Keratinocyte (primary cell): ENCODE measurements around the gene SOX5.

Experiments used
- EZH2 ChIP-seq: IDR thresholded peaks from one replicate; pipeline ENCODE4 v1.6.1; 2012; ENCODE audit warnings: inconsistent platforms, mild to moderate bottlenecking, low read length, moderate library complexity
- TF ChIP-seq, protein P1 (sequence below), 3 experiments: IDR thresholded peaks in 1 of 3; conservative IDR thresholded peaks in 1 of 3; optimal IDR thresholded peaks in 1 of 3; 2 replicates in 2 of 3; 3 replicates in 1 of 3; pipeline versions ENCODE3 to v1.5.1; 2011; ENCODE audit warnings: low read length in 3 of 3, mild to moderate bottlenecking in 3 of 3, moderate library complexity in 2 of 3, control low read depth in 1 of 3, inconsistent platforms in 1 of 3; ENCODE audit not compliant: insufficient read depth in 2 of 3; ENCODE audit errors: extremely low read depth in 1 of 3

DNA sequence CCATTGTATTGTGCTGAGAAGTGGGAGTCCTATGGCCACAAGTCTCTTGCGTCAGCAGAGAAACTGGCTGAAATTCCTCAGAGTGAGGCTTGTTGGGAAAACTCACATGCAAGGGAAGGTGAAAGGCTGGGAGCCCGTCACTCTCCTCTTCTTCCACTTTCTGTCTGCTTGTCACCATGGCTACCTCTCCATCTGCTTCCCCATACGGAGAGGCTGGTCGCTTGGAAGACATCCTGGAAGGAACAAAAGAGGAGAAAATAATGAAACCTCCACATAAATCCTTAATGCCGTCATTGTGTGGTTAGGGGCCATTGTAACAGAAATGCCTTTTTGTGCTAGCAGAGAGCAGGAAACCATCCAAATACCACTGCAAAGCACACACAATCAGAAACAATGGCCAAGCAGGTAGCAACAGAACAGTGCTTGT lies 53.7 kb downstream of the SOX5 start:
- TF ChIP-seq, protein P1, sequence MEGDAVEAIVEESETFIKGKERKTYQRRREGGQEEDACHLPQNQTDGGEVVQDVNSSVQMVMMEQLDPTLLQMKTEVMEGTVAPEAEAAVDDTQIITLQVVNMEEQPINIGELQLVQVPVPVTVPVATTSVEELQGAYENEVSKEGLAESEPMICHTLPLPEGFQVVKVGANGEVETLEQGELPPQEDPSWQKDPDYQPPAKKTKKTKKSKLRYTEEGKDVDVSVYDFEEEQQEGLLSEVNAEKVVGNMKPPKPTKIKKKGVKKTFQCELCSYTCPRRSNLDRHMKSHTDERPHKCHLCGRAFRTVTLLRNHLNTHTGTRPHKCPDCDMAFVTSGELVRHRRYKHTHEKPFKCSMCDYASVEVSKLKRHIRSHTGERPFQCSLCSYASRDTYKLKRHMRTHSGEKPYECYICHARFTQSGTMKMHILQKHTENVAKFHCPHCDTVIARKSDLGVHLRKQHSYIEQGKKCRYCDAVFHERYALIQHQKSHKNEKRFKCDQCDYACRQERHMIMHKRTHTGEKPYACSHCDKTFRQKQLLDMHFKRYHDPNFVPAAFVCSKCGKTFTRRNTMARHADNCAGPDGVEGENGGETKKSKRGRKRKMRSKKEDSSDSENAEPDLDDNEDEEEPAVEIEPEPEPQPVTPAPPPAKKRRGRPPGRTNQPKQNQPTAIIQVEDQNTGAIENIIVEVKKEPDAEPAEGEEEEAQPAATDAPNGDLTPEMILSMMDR (optimal IDR thresholded peaks at IDR 0.05 in 1 of 3, IDR thresholded peaks at IDR 0.05 in 1 of 3, conservative IDR thresholded peaks at IDR 0.05 in 1 of 3; ENCODE audit: extremely low read depth in 1 of 3, insufficient read depth in 2 of 3, low read length in 3 of 3): no peak
- TF ChIP-seq EZH2: no peak
